Renal pelvis (tissue), 12 donors: Measurements from ENCODE around the gene GPR31. TPM values are rescaled to one million over a fixed set of nuclear protein-coding genes. Genes with fewer than 3 reads are reported as not detected.
"Not testable (repeated sequence)": the region's sequence is repeated elsewhere in the genome, so short reads cannot be mapped to it uniquely, and the experiment has no call there.

Source experiments
- DNase-seq: peaks from one replicate; pipeline ENCODE4 v3.0.0-alpha.2; 2013
- long read RNA-seq, 16 experiments: transcript quantifications; one replicate each; lab custom pipeline, GENCODE V29; 2026
- polyA plus RNA-seq, 3 donors: library from polyadenylated mRNA; unstranded; fragments of 120-200 nt; gene quantifications; one replicate each; pipeline ENCODE4 v1.2.1, GENCODE V29; 2013; ENCODE audit not compliant: insufficient read length in 3 of 3

GPR31 gene, protein sequence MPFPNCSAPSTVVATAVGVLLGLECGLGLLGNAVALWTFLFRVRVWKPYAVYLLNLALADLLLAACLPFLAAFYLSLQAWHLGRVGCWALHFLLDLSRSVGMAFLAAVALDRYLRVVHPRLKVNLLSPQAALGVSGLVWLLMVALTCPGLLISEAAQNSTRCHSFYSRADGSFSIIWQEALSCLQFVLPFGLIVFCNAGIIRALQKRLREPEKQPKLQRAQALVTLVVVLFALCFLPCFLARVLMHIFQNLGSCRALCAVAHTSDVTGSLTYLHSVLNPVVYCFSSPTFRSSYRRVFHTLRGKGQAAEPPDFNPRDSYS
- polyA plus RNA-seq, result under 1 TPM in 1 of 3 donors, not detected in 2; 0.10 TPM
- long read RNA-seq, donor 1, result 0 reads
- long read RNA-seq, donor 2, result 0 reads
- long read RNA-seq, donor 3, result 0 reads
- long read RNA-seq, donor 4, result 0 reads
- long read RNA-seq, donor 5, result 0 reads
- long read RNA-seq, donor 6, result 0 reads
- long read RNA-seq, donor 7, result 0 reads
- long read RNA-seq, donor 8, result 0 reads
- long read RNA-seq, donor 9, result 0 reads
- long read RNA-seq, donor 10, result 0 reads
- long read RNA-seq, donor 11, result 0 reads
- long read RNA-seq, donor 12, result 0 reads
- long read RNA-seq, donor 13, result 0 reads
- long read RNA-seq, donor 14, result 0 reads
- long read RNA-seq, donor 15, result 0 reads
- long read RNA-seq, donor 16, partial matches to known transcripts, result 0 of 1 reads
- long read RNA-seq, donor 16, other reads (novel, unspliced or antisense), result 0 of 1 reads

DNA sequence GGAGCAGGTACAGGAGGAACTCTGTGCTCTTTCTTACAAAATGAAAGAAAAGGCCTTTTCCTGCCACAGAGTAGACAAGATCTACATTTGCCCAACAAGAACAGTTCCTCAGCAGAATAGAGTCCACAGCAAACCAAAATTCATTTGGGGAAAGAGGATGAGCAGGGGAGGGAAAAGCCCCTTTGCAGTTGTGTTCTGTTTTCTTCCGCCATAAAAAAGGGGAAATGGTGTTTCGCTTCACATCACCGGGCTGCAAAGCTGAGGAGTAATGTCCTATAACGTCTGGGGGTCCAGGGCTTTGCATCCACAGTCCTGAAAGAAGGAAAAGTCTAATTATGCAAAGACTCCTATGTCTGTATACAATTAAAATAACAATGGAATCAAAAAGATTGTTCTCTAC, at the start of gene GPR31:
GPR31 (minus strand) TSS at position 118 of the 400 bp plus-strand sequence. CDS start 149 bp downstream, outside the sequence.
- no peak for DNase-seq

DNA sequence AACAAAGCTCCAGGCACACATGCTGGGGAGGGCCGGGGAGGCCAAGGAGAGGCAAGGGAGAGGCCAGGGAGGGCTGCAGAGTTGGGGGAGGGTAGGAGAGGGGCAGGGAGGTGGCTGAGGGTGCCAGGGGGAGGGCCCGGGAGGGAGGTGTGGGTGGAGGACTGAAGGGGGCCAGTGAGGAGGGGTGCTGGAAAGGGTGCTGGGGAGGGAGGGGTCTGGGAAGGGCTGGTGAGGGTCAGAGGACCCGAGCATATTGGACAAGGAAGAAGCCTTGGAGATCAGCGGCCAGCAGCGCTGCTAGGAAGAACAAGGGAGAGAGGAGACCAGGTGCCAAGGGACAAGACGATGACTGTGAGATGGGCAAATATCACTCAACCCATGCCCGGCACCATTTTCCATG, 49.7 kb upstream of the GPR31 start:
- DNase-seq, result no peak

DNA sequence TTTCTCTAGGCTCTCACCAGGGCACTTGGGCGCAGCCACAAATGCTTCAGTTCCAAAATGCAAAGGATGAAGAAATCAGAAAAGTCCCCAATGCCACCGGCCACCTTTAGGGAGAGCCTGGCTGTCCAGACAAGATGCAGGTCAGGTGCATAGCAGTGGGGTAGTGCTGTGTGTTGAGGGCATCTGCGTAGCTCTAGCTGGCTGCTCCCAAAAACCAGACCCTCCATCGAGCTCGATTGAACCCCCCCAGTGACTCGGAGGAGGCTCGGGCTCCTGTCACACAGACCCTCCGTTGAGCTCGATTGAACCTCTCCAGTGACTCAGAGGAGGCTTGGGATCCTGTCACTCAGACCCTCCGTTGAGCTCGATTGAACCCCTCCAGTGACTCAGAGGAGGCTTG, 47.5 kb upstream of the GPR31 start:
- DNase-seq, result not testable (repeated sequence)

DNA sequence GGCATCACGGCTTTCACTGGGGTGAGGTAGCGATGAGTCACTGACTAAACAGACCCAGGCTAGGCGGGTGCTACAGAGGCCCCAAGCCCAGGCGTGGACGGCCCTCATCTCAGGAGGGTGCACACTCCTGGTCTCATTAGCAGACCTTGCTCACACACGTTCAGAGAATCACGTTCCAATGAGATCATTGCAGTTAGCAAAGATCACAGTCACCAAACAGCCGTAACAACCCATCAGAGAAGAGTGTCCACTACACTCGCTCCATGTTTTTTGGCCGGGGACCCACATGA, 46.2 kb upstream of the GPR31 start:
- DNase-seq, result not testable (repeated sequence)

DNA sequence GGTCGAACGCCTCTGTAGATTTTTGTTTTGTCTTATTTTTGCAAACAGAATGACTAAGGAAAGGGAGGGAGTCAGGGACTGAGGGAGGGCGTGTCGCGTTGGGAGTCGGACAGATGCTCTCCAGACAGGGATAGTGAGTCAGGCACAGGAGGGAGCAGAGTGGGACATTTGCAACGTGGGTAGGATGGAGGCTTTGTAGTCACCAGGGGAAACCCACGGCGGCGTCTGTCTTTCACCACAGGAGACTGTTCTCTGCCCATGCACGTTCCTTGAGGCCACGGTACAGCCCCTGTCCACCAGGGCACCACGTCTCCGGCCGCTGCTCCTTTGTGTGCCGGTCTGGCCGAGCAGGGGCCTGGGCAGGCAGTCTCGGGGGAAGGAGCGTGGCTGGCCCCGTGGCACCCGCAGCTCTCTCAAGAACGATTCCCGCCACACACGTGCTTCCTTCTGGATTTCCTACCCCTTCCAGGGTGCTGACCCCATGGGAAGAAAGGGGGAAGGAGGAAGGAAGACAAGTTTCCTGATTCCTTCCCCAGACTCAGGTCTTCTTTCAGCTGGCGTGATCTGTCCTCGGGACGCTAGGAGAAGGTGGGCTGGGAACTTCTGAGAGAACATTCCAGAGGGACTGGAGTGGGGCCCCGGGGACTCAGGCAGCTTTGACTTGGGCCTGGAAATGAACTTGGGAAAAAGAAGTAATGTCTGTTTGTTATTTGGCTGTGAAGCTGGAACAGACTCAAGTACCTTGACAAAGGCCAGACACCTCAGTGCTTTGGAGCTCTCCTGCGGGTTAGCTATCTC, 45.7 kb upstream of the GPR31 start:
- not testable (repeated sequence) for DNase-seq

DNA sequence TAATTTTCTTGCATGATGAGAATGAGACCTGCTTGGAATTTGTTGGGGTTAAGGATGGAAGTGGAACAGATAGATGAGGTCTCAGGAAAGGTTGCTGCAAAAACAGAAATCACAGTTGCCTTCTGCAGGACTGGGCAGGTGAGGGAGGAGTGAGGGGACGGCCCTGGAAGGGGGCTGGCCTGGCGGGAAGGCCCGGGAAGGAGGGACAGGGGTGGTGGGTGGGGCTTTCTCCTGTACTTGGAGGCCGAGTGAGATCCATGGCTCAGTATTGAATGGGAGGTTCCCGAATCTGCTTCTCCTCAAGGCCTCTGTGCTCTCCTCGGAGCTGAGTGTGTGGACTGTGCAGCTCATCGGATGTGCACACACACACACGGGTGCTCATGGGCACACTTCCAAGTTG, 44.8 kb upstream of the GPR31 start:
- DNase-seq, result not testable (repeated sequence)

DNA sequence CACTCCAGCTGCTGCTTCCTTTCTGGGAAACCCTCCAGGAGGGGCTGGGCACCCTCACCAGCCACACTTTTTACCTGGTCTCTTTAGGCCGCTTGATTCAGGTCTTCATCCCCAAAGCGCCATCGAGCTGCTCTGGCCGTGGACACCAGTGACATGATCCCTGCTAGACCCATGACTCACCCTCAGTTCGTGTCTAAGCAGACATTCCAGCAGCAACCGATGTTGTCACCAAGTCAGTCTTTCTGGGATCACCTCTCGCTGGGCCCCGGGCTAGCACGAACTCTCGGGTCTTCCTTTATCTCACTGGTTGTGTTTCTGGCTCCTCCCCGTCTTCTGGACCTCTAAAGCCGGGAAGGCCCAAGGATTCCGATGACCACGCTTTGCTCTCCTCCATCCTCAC, 43.0 kb upstream of the GPR31 start:
- DNase-seq, result no peak

DNA sequence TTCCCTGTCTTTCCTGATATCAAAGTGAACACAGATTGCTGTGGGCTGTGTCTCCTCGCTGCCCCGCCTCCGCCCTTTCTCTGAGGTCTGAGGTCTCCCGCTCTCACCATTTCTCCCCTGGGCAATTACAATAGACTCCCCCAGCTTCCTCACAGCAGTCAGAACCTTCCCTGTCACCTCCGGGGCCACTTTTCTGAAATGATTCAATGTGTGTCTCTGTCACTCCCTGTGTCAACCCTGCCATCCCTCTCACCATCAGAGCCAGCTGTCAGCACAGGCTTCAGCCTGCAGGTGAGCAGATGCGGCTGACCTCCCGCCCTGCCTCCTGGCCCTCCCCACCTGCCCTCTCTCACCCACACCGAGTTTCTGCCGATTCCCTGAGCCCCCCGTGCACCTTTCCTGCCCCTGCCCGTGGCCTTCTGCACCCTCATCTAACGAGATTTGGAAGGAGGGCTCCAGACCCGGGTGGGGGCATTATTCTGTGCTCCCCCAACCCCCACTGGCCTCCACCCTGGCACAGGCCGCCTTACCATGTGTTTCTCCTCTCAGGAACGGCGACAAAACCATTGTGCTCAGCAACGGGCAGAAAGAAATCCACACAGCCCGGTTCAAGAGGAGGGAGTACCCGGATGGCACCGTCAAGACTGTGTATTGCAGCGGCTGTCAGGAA, 38.3 kb upstream of the GPR31 start:
- DNase-seq, result not testable (repeated sequence)

DNA sequence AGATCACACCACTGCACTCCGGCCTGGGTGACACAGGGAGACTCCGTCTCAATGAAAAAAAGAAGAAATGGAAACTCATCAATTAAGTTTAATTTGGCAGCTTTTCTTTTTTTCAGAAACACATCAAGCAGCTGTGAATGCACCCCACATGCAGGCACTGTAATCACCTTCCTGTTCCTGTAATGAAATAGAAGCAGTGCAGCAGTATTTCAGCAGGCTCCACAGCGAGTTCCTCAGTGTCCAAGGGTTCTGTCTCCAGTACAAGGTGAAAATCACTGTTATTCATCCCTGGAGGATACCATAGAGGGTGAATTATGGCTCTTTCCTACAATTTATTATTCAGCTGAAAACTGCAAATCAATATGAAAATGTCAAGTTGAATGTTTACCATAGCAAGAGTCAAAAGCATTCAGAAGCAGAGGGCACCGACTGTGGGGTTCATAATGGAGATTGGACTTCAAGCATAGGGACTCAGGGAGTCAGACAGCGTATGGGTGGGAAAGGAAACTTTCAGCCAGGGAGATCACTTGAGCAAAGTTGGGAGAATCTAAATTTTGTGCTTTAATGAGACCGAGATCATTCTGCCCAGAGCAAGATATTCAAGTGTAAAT, 35.8 kb upstream of the GPR31 start:
- DNase-seq, result not testable (repeated sequence)

DNA sequence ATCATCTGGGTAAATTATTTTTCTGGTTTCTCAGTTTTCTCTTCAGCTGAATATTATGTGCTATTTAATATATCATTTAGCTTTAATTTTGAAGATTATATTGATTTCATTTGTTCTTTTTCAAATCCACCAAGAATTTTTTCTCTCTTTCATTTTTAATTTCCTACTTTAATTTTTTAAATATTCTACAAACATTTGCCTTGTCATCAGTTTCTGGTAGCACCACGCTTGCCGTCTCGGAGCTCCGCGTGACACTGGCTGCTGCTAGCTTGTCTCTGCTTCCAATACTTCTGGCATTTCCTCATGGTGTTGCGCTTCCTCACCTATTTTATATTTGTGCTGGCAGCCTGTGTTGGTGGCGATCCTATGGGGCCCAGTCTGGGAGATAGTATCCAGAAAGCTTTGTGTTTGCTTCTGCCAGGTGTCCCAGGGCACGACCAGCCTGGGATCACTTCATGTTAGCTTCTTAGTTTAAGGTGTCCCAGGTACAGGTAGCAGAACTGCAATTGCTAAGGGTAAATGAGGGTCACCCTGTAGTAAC, 33.3 kb upstream of the GPR31 start:
- DNase-seq, result not testable (repeated sequence)

DNA sequence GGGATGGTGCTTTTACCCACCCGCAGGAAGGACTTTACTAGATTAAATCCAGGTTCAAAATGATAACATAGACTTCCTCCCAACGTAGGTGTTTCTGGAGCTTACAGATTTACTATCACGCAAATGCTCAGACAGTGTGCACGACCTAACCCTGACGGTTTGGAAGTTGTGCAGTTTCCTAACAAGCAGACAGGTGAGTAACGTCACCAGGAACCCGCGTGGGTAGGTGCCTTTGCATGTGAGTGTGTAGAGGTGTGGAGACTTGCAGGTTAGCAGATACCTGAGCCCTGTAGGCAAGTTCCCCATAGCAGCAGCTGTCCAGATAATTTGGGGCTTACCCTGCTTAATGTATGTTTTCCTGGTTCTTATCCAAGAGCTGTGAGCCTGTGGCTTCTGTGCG, 29.5 kb upstream of the GPR31 start:
- DNase-seq, result not testable (repeated sequence)

DNA sequence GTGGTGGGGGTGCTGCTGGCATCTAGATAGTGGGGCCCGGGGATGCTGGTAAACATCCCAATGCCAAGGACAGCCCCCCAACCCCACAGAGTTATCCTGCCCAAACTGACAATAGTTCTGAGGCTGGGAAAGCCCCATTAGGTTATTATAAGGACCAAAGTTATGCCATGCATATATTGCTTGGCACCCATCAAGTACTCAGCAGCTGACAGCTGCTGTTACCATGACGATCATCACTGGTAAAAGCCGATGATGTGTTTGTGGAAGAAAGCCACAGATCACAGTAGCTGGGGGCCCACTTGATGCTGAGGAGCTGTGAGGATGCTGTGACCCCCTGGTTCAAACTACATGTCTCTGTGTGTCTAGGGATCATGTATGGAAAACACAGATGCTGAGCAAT, 27.3 kb upstream of the GPR31 start:
- not testable (repeated sequence) for DNase-seq

DNA sequence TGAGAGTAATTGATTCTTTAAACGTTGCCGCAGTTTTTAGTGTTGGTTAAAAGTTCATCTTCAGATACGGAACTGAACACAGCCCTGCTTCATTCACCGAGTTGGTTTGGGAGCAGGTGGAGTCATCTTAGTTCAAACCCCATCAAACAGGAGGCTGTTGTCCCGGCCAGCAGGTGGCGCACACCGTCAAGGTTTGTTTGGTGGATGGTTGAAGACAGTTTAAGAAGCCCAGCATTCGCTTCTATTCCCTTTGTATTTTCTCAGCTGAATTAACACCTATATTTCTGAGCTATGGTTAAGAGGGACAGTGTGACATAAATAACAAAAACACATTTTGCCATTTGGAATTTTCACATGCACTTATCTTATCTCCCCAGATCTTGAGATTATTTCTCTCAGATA, 25.1 kb upstream of the GPR31 start:
- not testable (repeated sequence) for DNase-seq

DNA sequence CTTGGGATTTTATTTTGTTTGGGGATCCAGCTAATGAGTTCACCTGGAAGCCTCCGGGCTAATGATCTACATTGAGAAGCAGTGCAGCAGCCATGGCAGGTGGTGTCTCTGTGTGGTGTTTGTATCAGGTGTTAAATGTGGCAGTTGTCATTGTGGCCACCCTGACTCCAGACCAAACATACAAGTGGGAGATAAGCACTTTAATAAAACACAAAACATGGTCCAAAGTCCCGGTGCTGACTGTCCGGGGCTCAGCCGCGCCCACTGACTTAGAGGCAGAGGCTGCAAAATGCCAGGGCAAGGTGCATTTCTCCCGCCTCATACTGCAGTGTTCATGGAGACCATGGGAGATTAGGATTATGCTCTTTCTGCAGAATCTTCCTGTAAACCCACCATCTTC, 23.6 kb upstream of the GPR31 start:
- not testable (repeated sequence) for DNase-seq

DNA sequence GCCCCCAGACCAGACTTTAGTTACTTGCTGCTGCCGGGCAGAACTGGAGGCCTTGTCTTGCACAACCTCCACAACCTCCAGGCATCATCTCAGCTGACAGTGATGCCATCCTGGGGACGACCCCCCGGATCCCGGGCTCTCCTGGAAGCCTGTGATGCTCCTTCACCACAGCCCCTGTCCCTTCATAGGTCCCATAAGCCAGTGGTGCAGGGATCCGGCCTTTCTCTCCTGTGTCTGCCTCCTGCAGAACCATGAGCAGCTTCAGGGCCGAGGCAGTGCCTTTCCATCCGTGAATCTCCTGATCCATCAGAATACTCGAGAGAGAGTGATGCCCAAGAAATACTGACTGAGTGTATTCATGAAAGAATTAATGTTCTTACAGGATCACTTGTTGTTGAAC, 22.3 kb upstream of the GPR31 start:
- not testable (repeated sequence) for DNase-seq

DNA sequence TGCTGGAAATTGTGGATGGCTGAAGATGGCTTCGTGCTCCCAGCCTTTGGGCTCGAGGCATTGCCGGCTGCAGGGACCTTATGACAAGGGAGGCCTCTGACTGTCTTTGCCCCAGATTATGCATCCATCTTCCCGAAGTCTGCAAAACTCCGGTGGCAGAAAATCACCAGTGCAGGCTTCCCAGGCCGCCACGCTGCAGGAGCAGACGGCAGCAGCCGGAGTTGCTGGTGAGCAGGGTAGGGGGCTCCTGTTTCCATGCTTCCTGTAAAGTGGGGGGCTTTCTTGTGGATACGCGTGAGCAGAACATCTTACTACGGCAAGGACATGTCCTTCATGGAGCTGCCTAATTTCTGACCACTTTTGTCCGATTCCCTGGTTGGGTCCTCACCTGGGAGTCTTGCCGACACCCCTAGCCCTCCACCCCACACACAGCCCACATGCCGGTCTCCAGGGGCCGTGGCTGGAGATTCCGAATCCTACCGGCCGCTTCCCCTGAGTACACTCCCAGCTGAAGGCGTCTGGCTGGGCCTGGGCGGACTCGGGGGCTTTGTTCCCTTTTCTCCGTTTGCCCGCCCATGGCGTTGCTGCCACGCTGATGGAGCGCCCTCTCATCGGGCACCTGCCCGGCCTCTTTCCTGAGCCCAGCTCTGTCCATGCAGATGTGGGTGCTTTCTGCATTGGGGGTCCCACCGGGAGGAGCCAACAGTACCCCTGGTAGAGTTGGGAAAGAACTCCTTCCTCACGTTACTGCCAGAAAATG, 21.3 kb upstream of the GPR31 start:
- DNase-seq, result not testable (repeated sequence)

DNA sequence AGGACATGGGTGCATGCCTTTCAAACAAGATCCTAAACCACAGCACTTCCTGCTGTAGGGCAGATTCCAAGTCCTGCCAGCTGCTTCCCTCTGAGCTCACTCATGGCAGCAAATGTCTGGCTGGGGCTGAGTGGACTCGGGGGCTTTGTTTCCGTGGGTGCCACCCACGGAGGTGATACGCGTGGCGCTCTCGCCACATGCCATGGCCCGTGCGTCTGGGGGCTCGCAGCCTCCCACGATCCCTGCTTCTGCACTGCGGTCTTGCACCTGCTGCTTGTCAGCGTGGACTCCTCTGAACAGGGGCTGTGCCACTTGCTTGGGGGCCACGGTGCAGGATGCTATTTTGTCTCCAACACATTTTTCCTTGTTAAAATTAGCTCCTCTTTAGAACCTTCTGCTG, 19.5 kb upstream of the GPR31 start:
- not testable (repeated sequence) for DNase-seq

DNA sequence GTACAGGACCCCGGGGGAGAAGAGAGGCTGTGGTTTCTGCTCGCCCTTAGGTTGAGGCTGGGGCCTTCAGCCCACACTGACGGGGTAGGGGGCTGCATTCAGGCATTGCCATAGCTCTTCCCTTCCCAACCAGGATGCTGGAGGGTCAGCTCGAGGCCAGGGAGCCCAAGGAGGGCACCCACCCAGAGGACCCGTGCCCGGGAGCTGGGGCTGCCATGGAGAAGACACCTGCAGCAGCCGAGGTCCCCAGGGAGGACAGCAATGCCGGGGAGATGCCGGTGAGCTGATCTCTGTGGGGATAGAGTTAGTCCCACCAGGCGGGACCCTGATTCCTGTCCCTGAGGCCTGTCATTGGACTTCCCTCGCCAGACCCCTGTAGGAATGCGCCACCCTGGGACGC, 14.2 kb upstream of the GPR31 start:
- not testable (repeated sequence) for DNase-seq

DNA sequence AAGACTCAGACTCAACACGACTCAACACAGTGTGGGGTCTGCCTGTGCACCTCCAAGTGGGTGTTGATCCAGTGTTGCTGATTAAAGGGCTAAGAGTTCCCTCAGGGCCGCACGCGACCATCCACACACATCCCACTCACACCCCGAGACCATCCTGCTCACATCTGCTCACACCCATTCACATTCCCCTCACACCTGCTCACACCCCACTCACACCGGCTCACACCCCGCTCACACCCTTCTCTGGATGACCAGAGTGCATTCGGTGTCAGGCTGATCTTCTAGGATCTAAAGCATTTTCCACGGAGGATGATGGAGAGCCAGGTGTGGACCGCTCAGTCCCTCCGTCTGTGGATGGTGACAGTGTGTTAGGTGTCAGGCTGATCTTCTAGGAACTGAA, 13.5 kb upstream of the GPR31 start:
- DNase-seq, result not testable (repeated sequence)

DNA sequence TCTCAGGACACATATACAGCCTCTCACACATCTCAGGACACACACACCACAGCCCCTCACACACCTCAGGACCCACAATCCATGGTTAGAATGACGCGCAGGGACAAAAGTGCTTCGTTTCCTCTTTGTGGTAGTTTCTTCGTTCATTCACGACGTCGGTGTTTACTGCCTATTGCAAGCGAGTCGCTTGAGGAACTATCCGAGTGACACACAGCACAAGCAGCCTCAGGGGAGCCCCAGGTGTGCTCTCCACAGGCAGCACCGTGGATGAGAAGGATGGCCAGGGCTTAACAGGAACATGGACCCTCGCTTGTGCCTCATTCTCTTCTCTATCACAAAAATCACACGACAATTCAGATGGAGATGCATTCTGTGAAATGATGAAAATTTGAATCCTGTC, 12.1 kb upstream of the GPR31 start:
- DNase-seq, result not testable (repeated sequence)
